Right atrium auricular region (tissue), 2 donors: ENCODE measurements around the gene SPAG8. TPM values are rescaled to one million over a fixed set of nuclear protein-coding genes. Genes with fewer than 3 reads are reported as not detected.

ENCODE experiments used
- DNase-seq: peaks from one replicate; pipeline ENCODE4 v3.0.0-alpha.2; 2019; ENCODE audit warnings: low spot score
- H3K27ac ChIP-seq, 2 donors: fragments of 200-600 bp; sonication (generic); 1 replicate in 1 of 2; 2 replicates in 1 of 2; pipeline ENCODE4 v1.5.1; 2016 to 2019
- H3K27me3 ChIP-seq, 2 donors: fragments of 200-600 bp; sonication (generic); one replicate each; pipeline versions ENCODE4 v1.5.1 to v1.6.0; 2017 to 2019
- H3K36me3 ChIP-seq: fragments of 200-600 bp; sonication (generic); one replicate; pipeline ENCODE4 v1.5.1; 2016
- H3K4me1 ChIP-seq, 2 donors: fragments of 200-600 bp; sonication (generic); one replicate each; pipeline versions ENCODE4 v1.5.1 to v1.6.0; 2017 to 2019
- H3K4me3 ChIP-seq, 2 donors: fragments of 200-600 bp; sonication (generic); 1 replicate in 1 of 2; 2 replicates in 1 of 2; pipeline ENCODE4 v1.5.1; 2017 to 2019; ENCODE audit warnings: mild to moderate bottlenecking in 1 of 2, moderate library complexity in 1 of 2
- H3K9me3 ChIP-seq, 2 donors: fragments of 200-600 bp; sonication (generic); one replicate each; pipeline ENCODE4 v1.5.1; 2019
- CTCF ChIP-seq, 2 donors: fragments of 200-600 bp; sonication (generic); IDR thresholded peaks; one replicate each; pipeline ENCODE4 v1.5.1; 2019; ENCODE audit warnings: antibody characterized with exemption in 2 of 2
- total RNA-seq, 2 donors: library from RNA; depleted of rRNA; stranded (reverse); fragments of >200 nt; gene quantifications; one replicate each; pipeline ENCODE4 v1.1.0, GENCODE V29; 2016

SPAG8 gene
- total RNA-seq, 2 donors from 2014 or later = 1.6 to 4.1 TPM

GRCh38 chr9:35789541-35789940 is 22.5 kb downstream of the SPAG8 start:
- Histone ChIP-seq H3K4me1 (peaks cover 0 to 39% of the 10 kb centered on the region in 2 donors), H3K9me3 (no peaks in the 10 kb centered on the region), H3K27ac (no peak overlapping the region), H3K4me3 (no peak overlapping the region), H3K36me3 (no peaks in the 10 kb centered on the region), H3K27me3 (no peaks in the 10 kb centered on the region)
- TF ChIP-seq CTCF (IDR thresholded peaks at IDR 0.05) = no peak
- no peak for DNase-seq

- no peaks in the 10 kb centered on the region for H3K9me3 ChIP-seq
- no peak overlapping the region for H3K27ac ChIP-seq
- H3K4me3 ChIP-seq = no peak overlapping the region
- DNase-seq = no peak
- no peaks in the 10 kb centered on the region for H3K4me1 ChIP-seq
- no peaks in the 10 kb centered on the region for H3K27me3 ChIP-seq
- no peaks in the 10 kb centered on the region for H3K36me3 ChIP-seq
- TF ChIP-seq CTCF (IDR thresholded peaks at IDR 0.05) = no peak
Measured at GRCh38 chr9:35783418-35783817, 28.6 kb downstream of the SPAG8 start.

GRCh38 chr9:35781066-35781465 is 31.0 kb downstream of the SPAG8 start:
- no peaks in the 10 kb centered on the region for H3K36me3 ChIP-seq
- no peaks in the 10 kb centered on the region for H3K27me3 ChIP-seq
- no peaks in the 10 kb centered on the region for H3K4me1 ChIP-seq
- H3K27ac ChIP-seq = no peak overlapping the region
- no peak overlapping the region for H3K4me3 ChIP-seq
- no peaks in the 10 kb centered on the region for H3K9me3 ChIP-seq
- no peak for TF ChIP-seq CTCF (IDR thresholded peaks at IDR 0.05)
- no peak for DNase-seq

- no peak for TF ChIP-seq CTCF (IDR thresholded peaks at IDR 0.05)
- Histone ChIP-seq H3K27me3 (no peaks in the 10 kb centered on the region), H3K27ac (no peak overlapping the region)
Measured at GRCh38 chr9:35778496-35778895, 33.6 kb downstream of the SPAG8 start.

GRCh38 chr9:35776018-35776417 is 36.0 kb downstream of the SPAG8 start:
- no peaks in the 10 kb centered on the region for H3K9me3 ChIP-seq
- no peak for DNase-seq
- TF ChIP-seq CTCF (IDR thresholded peaks at IDR 0.05) = no peak
- no peaks in the 10 kb centered on the region for H3K27me3 ChIP-seq
- no peaks in the 10 kb centered on the region for H3K36me3 ChIP-seq
- no peak overlapping the region for H3K4me3 ChIP-seq
- H3K27ac ChIP-seq = no peak overlapping the region
- peaks cover 0 to 23% of the 10 kb centered on the region in 2 donors for H3K4me1 ChIP-seq

More at GRCh38 chr9:35778496-35778895, 33.6 kb downstream of the SPAG8 start:
- Histone ChIP-seq H3K4me3 (no peak overlapping the region), H3K4me1 (peaks cover 0 to 9% of the 10 kb centered on the region in 2 donors), H3K36me3 (no peaks in the 10 kb centered on the region), H3K9me3 (no peaks in the 10 kb centered on the region)
- DNase-seq = no peak

- H3K4me1 ChIP-seq = peaks cover 0 to 31% of the 10 kb centered on the region in 2 donors
- H3K4me3 ChIP-seq = no peak overlapping the region
- H3K9me3 ChIP-seq = no peaks in the 10 kb centered on the region
- no peak overlapping the region for H3K27ac ChIP-seq
- TF ChIP-seq CTCF (IDR thresholded peaks at IDR 0.05) = no peak
- no peak for DNase-seq
- H3K27me3 ChIP-seq = no peaks in the 10 kb centered on the region
- H3K36me3 ChIP-seq = no peaks in the 10 kb centered on the region
Measured at GRCh38 chr9:35774907-35775635, 37.0 kb downstream of the SPAG8 start.
